Neuronal stem cell (in vitro differentiated cells): Measurements from ENCODE around the gene SV2A.

ENCODE experiments used
- DNase-seq: peaks from one replicate; pipeline ENCODE4 v3.0.0-alpha.2; 2013; ENCODE audit warnings: low spot score
- H2AFZ ChIP-seq: one replicate; pipeline ENCODE4 v1.6.1; 2013; ENCODE audit warnings: mild to moderate bottlenecking, low read length, inconsistent platforms
- H2AK5ac ChIP-seq: 2 replicates; pipeline ENCODE4 v1.6.1; 2013; ENCODE audit warnings: low read depth, mild to moderate bottlenecking, inconsistent platforms, low read length, moderate library complexity, mixed read lengths
- H2BK120ac ChIP-seq: 2 replicates; pipeline ENCODE4 v1.6.1; 2013; ENCODE audit warnings: low read depth, mild to moderate bottlenecking, inconsistent platforms, low read length, moderate library complexity, mixed read lengths
- H2BK12ac ChIP-seq: one replicate; pipeline ENCODE4 v1.6.1; 2013; ENCODE audit warnings: low read length, inconsistent platforms
- H2BK15ac ChIP-seq: 2 replicates; pipeline ENCODE4 v1.6.1; 2013; ENCODE audit warnings: mild to moderate bottlenecking, low read length, inconsistent platforms, mixed read lengths
- H2BK5ac ChIP-seq: one replicate; pipeline ENCODE4 v1.6.1; 2013; ENCODE audit warnings: inconsistent platforms, mild to moderate bottlenecking, low read length, moderate library complexity
- H3K14ac ChIP-seq: one replicate; pipeline ENCODE4 v1.6.1; 2013; ENCODE audit warnings: low read length, inconsistent platforms
- H3K18ac ChIP-seq: 2 replicates; pipeline ENCODE4 v1.6.1; 2013; ENCODE audit warnings: low read length, inconsistent platforms
- H3K23ac ChIP-seq: 2 replicates; pipeline ENCODE4 v1.6.1; 2013; ENCODE audit warnings: low read depth, mild to moderate bottlenecking, mixed read lengths, low read length, inconsistent platforms; ENCODE audit not compliant: poor library complexity
- H3K27ac ChIP-seq: replicated peaks from 3 replicates; pipeline ENCODE4 v1.5.1; 2013; ENCODE audit warnings: low read length, inconsistent platforms
- H3K27me3 ChIP-seq, 3 experiments: 2 replicates each; pipeline ENCODE4 v1.6.1; 2013; ENCODE audit warnings: low read length in 3 of 3, mild to moderate bottlenecking in 2 of 3, inconsistent platforms in 1 of 3, low read depth in 1 of 3, mixed read lengths in 1 of 3, moderate library complexity in 1 of 3; ENCODE audit not compliant: control insufficient read depth in 3 of 3, insufficient read depth in 3 of 3
- H3K36me3 ChIP-seq, 2 donors: replicated peaks in 1 of 2; 2 replicates each; pipeline ENCODE4 v1.6.1; 2013; ENCODE audit warnings: low read length in 2 of 2; ENCODE audit not compliant: control insufficient read depth in 2 of 2, insufficient read depth in 2 of 2
- H3K4ac ChIP-seq: 2 replicates; pipeline ENCODE4 v1.6.1; 2013; ENCODE audit warnings: inconsistent platforms, mild to moderate bottlenecking, low read length, moderate library complexity
- H3K4me1 ChIP-seq, 2 donors: 1 replicate in 1 of 2; 2 replicates in 1 of 2; pipeline ENCODE4 v1.6.1; 2013; ENCODE audit warnings: low read length in 2 of 2, low read depth in 1 of 2; ENCODE audit not compliant: control insufficient read depth in 2 of 2, insufficient read depth in 1 of 2
- H3K4me2 ChIP-seq: one replicate; pipeline ENCODE4 v1.6.1; 2013; ENCODE audit warnings: mild to moderate bottlenecking, low read length, inconsistent platforms; ENCODE audit not compliant: insufficient read depth, poor library complexity, severe bottlenecking
- H3K4me3 ChIP-seq, 2 donors: 2 replicates each; pipeline ENCODE4 v1.5.1; 2013; ENCODE audit warnings: low read length in 2 of 2, mild to moderate bottlenecking in 2 of 2, inconsistent platforms in 1 of 2, moderate library complexity in 1 of 2
- H3K79me1 ChIP-seq: one replicate; pipeline ENCODE4 v1.6.1; 2013; ENCODE audit warnings: low read depth, mild to moderate bottlenecking, inconsistent platforms, low read length, moderate library complexity
- H3K9ac ChIP-seq: one replicate; pipeline ENCODE4 v1.6.1; 2013; ENCODE audit warnings: mild to moderate bottlenecking, low read depth, low read length, inconsistent platforms; ENCODE audit not compliant: poor library complexity
- H3K9me3 ChIP-seq, 2 donors: replicated peaks in 1 of 2; 2 replicates each; pipeline versions ENCODE3 to v1.6.1; 2013; ENCODE audit warnings: low read length in 2 of 2, mild to moderate bottlenecking in 2 of 2, inconsistent platforms in 1 of 2, low read depth in 1 of 2, mixed read lengths in 1 of 2, moderate library complexity in 1 of 2; ENCODE audit not compliant: control insufficient read depth in 2 of 2, insufficient read depth in 1 of 2
- H4K8ac ChIP-seq: one replicate; pipeline ENCODE4 v1.6.1; 2013; ENCODE audit warnings: low read depth, mild to moderate bottlenecking, inconsistent platforms, low read length, moderate library complexity
- H4K91ac ChIP-seq: one replicate; pipeline ENCODE4 v1.6.1; 2013; ENCODE audit warnings: low read length, low read depth, mild to moderate bottlenecking, inconsistent platforms; ENCODE audit not compliant: poor library complexity
- WGBS, 2 donors: extraction: QIAGEN DNeasy Blood & Tissue Kit; methylation state at CpG; one replicate each; pipeline ENCODE4 v1.1.7; 2013; ENCODE audit warnings: missing lambda C conversion rate in 2 of 2, mixed read lengths in 1 of 2; ENCODE audit not compliant: insufficient read length in 2 of 2, insufficient replicate concordance in 1 of 2; ENCODE audit errors: extremely low coverage in 2 of 2; 5-methylcytosine and 5-hydroxymethylcytosine counted together

SV2A gene

GRCh38 chr1:149949911-149950310, 32.3 kb upstream of the SV2A start:
- Histone ChIP-seq H2BK5ac (no peak overlapping the region), H3K14ac (no peak overlapping the region), H2BK120ac (no peak overlapping the region), H3K4me3 (no peak overlapping the region), H3K9ac (no peak overlapping the region), H3K23ac (no peak overlapping the region), H4K8ac (no peak overlapping the region), H2AK5ac (no peak overlapping the region), H3K27me3 (no peaks in the 10 kb centered on the region), H3K27ac (no peak overlapping the region), H3K4me1 (no peaks in the 10 kb centered on the region), H3K4me2 (no peak overlapping the region), H3K79me1 (no peaks in the 10 kb centered on the region), H3K18ac (no peak overlapping the region), H2AFZ (no peak overlapping the region), H3K9me3 (no peaks in the 10 kb centered on the region), H2BK15ac (no peak overlapping the region), H3K36me3 (peaks cover 11 to 52% of the 10 kb centered on the region in 2 donors), H3K4ac (no peak overlapping the region), H2BK12ac (no peak overlapping the region), H4K91ac (no peak overlapping the region)
- WGBS, 2 donors = no CpG with 5 or more reads among the region's 6 CpGs
- DNase-seq = no peak

GRCh38 chr1:149945206-149945605, 27.6 kb upstream of the SV2A start:
- no peaks in the 10 kb centered on the region for H3K79me1 ChIP-seq
- H2AK5ac ChIP-seq = no peak overlapping the region
- no peak overlapping the region for H3K4ac ChIP-seq
- WGBS, 2 donors = no CpG with 5 or more reads among the region's 4 CpGs
- H3K23ac ChIP-seq = no peak overlapping the region
- no peak overlapping the region for H4K8ac ChIP-seq
- no peak overlapping the region for H2AFZ ChIP-seq
- peaks cover 0 to 5% of the 10 kb centered on the region in 2 donors for H3K4me1 ChIP-seq
- no peak overlapping the region for H2BK15ac ChIP-seq
- H3K4me2 ChIP-seq = no peak overlapping the region
- no peak overlapping the region for H3K14ac ChIP-seq
- no peak overlapping the region for H3K27ac ChIP-seq
- H3K4me3 ChIP-seq = no peak overlapping the region
- H2BK12ac ChIP-seq = no peak overlapping the region
- H3K18ac ChIP-seq = no peak overlapping the region
- no peak overlapping the region for H2BK120ac ChIP-seq
- H3K27me3 ChIP-seq = no peaks in the 10 kb centered on the region
- H4K91ac ChIP-seq = no peak overlapping the region
- peaks cover 25 to 59% of the 10 kb centered on the region in 2 donors for H3K36me3 ChIP-seq
- no peak for DNase-seq
- H2BK5ac ChIP-seq = no peak overlapping the region
- no peak overlapping the region for H3K9ac ChIP-seq
- H3K9me3 ChIP-seq = no peaks in the 10 kb centered on the region

- Histone ChIP-seq H2BK15ac (no peak overlapping the region), H2BK12ac (no peak overlapping the region), H2BK120ac (no peak overlapping the region), H4K8ac (no peak overlapping the region), H3K4me3 (no peak overlapping the region), H3K18ac (no peak overlapping the region), H3K9ac (no peak overlapping the region), H3K27me3 (no peaks in the 10 kb centered on the region), H2BK5ac (no peak overlapping the region), H3K79me1 (no peaks in the 10 kb centered on the region), H4K91ac (no peak overlapping the region), H2AK5ac (no peak overlapping the region), H3K4me1 (peaks cover under 1 to 12% of the 10 kb centered on the region in 2 donors), H3K23ac (no peak overlapping the region), H3K14ac (no peak overlapping the region), H3K36me3 (peaks cover 20 to 37% of the 10 kb centered on the region in 2 donors), H3K4ac (no peak overlapping the region), H3K9me3 (no peaks in the 10 kb centered on the region), H3K27ac (no peak overlapping the region), H3K4me2 (no peak overlapping the region), H2AFZ (no peak overlapping the region)
- no CpG with 5 or more reads among the region's 3 CpGs for WGBS, 2 donors
- DNase-seq = no peak
Observed at GRCh38 chr1:149942885-149943284, 25.2 kb upstream of the SV2A start.

- no peak overlapping the region for H3K4me3 ChIP-seq
- H3K27me3 ChIP-seq = no peaks in the 10 kb centered on the region
- H3K9ac ChIP-seq = no peak overlapping the region
- no peak overlapping the region for H2BK120ac ChIP-seq
- peak overlapping the region; percentile 56 for H2AFZ ChIP-seq
- no peak overlapping the region for H3K18ac ChIP-seq
- H3K79me1 ChIP-seq = no peaks in the 10 kb centered on the region
- no peak overlapping the region for H2AK5ac ChIP-seq
- no peak overlapping the region for H3K27ac ChIP-seq
- H4K91ac ChIP-seq = no peak overlapping the region
- H2BK5ac ChIP-seq = no peak overlapping the region
- H3K14ac ChIP-seq = no peak overlapping the region
- H3K4me2 ChIP-seq = no peak overlapping the region
- no CpG with 5 or more reads among the region's 5 CpGs for WGBS, 2 donors
- H3K9me3 ChIP-seq = no peaks in the 10 kb centered on the region
- H3K4ac ChIP-seq = no peak overlapping the region
- H3K36me3 ChIP-seq = peaks cover 20 to 31% of the 10 kb centered on the region in 2 donors
- no peak overlapping the region for H3K23ac ChIP-seq
- H4K8ac ChIP-seq = no peak overlapping the region
- peak; percentile 42 for DNase-seq
- peaks cover 5 to 19% of the 10 kb centered on the region in 2 donors for H3K4me1 ChIP-seq
- H2BK12ac ChIP-seq = no peak overlapping the region
- no peak overlapping the region for H2BK15ac ChIP-seq
Observed at GRCh38 chr1:149942207-149942606, 24.6 kb upstream of the SV2A start.
